Camera-type eye (tissue), 1 donor: ENCODE results near the gene KPTN. TPM values are rescaled to one million over a fixed set of nuclear protein-coding genes. Genes with fewer than 3 reads are reported as not detected.

ENCODE experiments used
- total RNA-seq: library from RNA; depleted of rRNA; stranded (reverse); fragments of >200 nt; gene quantifications from one replicate; pipeline ENCODE4 v1.2.3, GENCODE V29; 2014

Gene KPTN
- 11.7 TPM for total RNA-seq

DNA sequence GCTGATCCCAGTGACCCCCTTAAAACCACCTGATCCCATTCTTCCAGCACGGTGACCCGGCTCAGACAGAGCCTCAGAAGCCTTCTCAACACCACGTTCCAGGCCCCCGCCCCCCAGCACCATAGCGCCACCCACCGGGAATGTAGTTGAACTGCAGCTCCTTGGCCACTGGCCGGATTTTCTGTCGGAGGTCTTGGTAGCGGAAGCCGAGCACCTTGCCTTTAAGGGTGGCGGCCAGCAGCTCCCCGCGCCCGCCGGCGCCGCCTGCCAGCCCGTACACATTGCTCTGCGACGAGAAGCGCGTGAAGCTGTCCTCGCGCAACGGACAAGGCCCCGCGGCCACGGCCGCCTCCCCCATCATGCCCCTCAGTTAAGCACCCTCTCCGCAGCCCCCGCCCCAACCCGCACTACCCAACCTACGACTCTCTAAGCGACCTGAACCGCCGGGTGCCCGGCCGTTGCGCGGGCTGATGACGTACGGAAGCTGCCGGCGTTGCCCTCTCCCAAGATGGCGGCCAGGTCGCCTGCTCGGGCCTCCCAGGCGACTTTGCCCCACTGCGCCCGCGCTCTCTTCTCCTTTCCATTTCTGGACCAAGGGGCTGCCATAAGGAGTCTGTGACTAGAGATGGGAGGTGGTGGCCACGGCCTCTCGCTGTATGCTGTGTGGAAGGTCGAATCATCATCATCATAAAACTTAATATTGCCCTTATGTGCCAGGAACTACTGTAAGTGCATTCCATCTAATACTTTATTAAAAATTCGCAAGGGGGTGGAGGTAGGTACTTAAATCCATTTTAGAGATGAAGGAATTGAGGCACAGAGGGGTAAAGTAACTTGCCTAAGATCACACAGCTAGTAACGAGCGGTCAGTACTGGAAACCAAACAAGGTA, at the start of gene KPTN:
Gene KPTN, minus strand, starts transcription at position 420 of the 891 bp plus-strand sequence. Its CDS starts 59 bp downstream, at position 361.

DNA sequence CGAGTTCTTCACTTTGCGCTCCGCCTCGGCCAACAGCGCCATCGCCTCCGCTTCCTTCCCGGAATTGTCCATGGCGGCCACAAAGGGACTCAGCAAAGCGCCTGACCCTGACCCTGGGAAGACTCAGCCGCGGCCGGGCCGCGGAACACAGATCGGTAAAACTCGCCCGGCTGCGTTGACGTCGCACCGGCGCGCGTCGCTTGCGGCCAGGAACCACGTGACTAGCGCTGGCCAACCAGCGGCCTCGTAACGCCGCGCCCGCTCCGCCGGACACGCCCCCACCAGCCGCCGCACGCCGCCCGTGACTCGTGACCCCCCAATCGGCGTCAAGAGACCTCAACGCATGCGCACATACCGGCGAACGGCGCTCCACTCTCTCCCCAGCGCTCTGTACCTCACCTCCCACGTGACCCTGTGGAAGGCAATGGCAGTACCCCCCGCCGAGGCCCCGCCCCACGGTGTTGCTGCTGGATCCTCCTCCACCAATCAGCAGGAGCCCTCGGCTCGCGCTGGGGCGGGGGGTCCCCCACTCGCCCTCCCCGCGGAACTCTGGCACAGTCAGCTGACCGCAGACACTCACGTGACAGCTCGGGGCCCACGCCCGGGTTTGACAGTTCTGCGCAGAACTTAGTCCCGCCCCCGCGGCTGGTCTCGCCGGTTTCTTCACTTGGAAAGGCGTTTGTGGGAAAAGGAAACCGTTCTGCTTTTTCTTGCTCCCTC, 31.0 kb upstream of the KPTN start, which contains the start of gene NAPA:
Gene NAPA, minus strand, starts transcription at position 195 of the 720 bp plus-strand sequence. Its CDS starts 123 bp downstream, at position 72.

DNA sequence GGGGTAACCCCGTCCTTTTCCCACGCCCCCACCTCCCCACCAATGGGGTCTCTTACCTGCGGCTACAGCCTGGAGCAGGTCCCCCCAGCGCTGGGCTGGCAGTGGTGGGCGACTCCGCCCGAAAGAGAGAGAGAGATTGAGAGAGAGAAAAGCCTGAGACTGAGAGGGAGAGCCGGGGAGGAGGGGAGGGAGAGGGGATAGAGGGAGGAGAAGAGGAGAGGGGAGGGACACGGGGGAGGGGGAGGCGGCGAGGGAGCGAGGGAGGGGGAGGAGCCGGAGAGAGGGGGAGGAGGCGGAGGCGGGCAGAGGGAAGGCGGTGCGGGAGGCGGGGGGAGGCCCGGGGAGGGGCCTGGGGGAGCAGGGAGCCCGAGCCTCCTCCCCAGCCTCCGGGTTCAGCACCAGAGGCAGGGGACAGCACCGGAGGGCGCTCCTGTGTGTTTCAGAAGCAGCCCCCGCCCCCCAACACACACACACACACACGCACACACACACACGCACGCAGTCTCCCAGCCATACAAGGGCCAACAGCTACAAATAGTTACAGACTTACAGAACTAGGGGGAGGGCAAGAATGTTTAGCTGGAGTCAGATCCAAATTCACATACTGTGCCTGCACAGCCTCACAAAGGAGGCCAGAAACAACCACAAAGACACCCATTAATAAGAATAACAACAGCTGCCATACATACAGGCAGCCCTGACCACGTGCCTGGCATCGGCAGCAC, 12.1 kb downstream of the KPTN start, which contains the start of gene SLC8A2:
Gene SLC8A2, minus strand, starts transcription at position 161 of the 725 bp plus-strand sequence. CDS start 5,490 bp downstream, outside the sequence.

Other genes with a start within 250 kb of the KPTN start
- gene CCDC9, start 227.7 kb downstream of the KPTN start, total RNA-seq, result 20.5 TPM
- 4.4 TPM for gene INAFM1, start 209.3 kb downstream of the KPTN start, total RNA-seq
- gene C5AR1, start 174.4 kb downstream of the KPTN start, total RNA-seq, result 2.0 TPM
- gene C5AR2, start 152.0 kb downstream of the KPTN start, total RNA-seq, result 1.0 TPM
- gene DHX34, start 134.9 kb downstream of the KPTN start, total RNA-seq, result 21.4 TPM
- gene MEIS3, start 64.7 kb downstream of the KPTN start, total RNA-seq, result 31.7 TPM
- gene SLC8A2, start 12.3 kb downstream of the KPTN start, total RNA-seq, result 16.1 TPM
- 72.6 TPM for gene NAPA, start 30.8 kb upstream of the KPTN start, total RNA-seq
- 0.44 TPM for gene ZNF541, start 88.9 kb upstream of the KPTN start, total RNA-seq
- gene BICRA, start 124.9 kb upstream of the KPTN start, total RNA-seq, result 42.1 TPM
- gene EHD2, start 229.2 kb upstream of the KPTN start, total RNA-seq, result 59.6 TPM